GM21786 (cell line): Measurements from ENCODE around the gene SBSN.

Source experiments
- ATAC-seq: cut with Tn5 transposase; IDR thresholded peaks from one replicate; pipeline ENCODE4 v1.9.1; 2021; ENCODE audit not compliant: unreplicated experiment

Gene SBSN

DNA sequence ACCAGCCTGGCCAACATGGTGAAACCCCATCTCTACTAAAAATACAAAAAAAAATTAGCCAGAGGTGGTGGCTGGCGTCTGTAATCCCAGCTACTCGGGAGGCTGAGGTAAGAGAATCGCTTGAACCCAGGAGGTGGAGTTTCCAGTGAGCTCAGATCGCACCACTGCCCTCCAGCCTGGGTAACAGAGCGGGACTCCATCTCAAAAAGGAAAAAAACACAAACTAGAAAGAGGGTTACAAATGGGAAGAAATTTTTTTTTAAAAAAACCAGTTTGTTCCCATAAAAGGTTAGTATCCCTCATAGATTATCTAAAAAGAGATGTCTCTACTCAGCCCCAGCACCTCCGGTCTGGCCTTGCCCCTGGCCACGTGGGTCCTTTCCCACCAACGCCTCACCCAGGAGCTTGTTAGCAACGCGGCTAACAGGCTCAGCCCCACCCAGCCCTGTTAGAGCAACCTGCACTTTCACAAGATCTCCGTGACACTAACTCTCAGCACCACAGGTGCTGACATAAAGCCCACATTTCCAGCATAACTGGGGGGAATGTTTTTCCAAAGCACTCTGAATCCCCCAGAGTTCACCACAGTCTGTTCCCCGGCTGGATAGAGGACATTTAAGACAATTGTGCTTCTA lies 19.0 kb downstream of the SBSN start:
- no peak for ATAC-seq

DNA sequence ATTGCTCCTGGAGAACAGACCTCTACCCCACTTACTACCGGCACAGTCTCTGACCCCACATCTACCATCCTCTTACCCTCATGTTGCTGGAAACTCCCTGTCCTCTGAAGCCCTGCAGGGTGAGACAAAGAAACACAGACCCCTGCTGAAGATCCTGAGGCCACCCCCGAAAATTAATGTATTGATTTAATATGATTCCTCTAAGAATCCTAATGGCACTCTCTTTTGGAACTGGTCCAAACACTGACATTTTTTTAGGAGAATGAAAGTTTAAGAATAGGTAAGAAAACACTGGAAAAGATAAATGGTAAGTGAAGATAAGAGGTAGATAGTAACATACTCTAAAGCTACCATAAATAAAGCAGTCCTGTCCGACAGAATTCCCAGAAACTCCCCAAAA lies 20.0 kb downstream of the SBSN start:
- ATAC-seq = no peak

DNA sequence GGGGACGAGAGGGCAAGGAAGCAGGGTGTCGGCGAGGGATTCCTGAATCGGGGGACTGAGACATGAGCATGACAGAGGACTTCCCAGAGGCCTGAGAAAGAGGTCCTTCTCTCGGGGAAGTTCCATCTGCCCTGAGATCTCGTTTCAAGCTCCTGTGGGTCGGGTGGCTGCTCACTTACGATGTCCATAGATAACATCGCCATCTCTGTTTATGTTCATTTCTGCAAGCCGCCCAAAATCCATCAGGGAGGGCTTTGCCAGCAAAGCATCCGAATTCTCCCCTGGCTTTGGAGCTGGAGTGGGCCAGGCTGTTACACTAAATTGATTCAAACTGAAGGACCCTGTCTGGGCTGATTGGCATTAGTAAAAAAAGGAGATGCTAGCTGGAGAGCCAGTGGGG lies 20.6 kb downstream of the SBSN start:
- ATAC-seq = no peak

DNA sequence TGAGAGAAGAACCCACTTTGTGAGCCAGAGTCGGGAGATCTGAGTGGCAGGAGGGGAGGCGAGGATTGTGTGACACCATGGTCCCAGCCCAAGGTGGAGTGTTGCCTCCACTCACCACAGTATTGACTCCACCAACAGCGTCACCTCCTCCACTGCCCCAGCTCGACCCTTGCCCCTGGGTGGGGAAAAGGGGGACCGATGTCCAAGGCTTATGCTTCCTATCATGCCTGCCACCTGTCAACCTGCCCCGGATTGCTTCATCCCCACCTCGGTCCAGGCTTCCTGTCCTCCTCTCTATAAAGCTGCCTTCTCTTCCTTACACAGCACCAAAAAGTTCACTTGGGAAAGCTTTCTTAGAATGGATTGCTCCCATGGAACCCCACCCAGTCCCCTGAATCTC lies 22.1 kb downstream of the SBSN start:
- no peak for ATAC-seq

DNA sequence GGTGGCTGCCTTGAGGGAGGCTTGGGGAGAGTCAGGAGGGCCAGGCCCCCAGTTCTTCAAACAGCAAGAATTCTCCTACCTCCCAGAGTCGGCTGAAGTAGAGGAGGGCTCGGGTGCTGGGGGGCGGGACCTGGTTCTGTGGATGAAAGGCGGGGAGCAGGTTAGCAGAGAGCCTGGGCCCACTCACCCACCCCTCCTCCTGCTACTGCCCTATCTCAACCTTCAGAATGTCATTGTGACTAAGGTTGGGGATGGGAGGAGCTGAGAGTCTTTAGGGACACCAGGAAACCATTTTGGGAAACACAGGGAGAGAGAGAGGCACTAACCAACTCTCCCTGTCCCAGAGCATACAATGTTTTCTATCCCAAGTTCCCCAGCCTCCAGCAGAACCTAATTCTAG lies 25.4 kb downstream of the SBSN start:
- ATAC-seq = no peak

DNA sequence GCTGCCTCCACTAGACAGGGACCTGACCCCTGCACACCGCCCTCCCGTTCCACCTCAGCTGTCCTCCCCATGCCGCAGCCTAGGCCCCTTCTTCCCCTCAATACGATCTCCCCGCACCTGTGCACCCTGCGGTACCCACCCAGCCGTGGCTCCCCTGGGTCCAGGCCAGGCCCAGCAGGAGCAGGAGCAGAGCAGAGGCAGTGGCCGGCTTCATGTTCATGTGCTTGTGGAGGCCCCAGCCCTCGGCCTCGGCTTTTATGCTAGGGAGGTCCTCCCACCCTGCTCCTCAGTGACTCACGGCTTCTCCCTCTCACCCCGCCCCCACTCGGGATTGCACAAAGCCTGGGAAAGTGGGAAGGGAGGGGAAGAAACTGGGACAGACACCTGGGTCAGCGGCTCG lies 26.4 kb downstream of the SBSN start:
- no peak for ATAC-seq

DNA sequence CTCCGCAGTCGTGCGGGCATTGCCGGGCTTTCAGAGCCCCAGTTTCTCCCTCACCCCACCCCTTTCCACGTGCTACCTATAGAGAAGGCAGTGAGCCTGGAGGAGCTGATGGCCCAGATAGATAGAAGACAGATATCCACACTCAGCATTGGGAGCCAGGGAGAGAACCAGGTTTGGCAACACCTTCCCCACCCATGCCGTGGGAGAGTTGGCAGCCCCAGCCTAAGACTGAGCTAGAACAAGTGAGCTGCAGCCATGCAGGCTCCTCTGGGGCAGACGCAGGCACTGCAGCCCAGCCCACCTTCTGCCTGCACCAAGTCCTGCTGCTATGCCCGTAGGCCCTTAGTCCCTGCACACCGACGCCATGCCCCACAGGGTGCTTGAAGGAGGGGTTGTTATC lies 27.5 kb downstream of the SBSN start:
- no peak for ATAC-seq

DNA sequence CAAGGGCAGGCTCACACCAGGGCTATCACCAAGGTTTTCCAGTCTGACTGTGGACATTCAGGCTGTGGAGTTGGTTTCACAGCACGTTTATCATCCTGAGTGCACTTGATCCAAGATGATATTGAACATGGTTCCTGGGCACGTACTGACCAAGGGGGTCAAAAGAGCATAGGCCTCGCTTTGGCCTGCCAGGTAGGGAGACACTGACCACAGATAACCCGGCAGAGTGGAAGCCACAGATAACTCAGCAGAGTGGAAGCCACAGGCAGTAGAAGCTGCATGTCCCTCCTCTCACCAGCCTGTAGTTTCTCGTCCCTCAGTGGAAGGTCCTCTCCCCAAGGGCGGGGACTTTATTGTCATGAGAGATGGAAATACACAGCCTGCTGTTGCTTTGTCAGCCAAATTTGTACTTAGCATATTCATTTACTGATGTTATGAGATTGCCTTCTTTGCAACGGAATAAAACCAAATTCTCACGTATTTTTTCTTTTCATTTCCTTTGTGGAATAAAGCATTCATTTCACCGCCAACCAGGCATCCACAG lies 29.1 kb downstream of the SBSN start:
- ATAC-seq = no peak

DNA sequence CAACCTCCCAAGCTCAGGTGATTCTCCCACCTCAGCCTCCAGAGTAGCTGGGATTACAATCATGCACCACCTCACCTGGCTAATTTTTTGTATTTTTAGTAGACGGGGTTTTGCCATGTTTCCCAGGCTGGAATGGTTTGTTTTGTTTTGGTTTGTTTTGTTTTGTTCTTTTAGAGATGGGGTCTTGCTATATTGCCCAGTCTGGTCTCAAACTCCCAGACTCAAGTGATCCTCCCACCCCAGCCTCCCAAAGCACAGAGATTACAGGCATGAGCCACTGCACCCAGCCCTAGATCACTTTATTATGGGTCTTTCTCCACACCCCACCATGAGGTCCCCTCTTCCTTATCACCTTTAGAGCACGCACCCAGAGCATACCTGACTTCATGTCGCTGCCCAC lies 29.9 kb downstream of the SBSN start:
- no peak for ATAC-seq

DNA sequence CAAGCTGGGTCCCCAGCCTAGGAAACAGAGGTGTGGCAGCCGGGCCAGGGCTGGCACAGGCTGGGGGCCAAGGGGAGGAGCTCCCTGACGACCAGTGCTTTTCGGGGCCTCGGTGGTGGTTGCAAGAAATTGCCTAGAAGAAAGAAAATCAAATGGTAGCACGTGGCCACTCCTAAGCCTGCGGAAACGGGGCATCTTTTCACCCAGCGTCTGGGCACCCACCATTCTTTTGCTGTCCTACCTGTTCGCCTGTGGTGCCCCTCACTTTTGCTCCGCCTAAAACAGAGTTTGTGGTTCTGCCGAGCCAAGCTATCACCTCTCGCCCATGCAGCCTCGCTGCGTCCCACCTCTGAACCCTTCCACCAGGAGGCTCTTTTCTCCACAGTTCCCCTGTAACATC lies 30.7 kb downstream of the SBSN start:
- ATAC-seq = no peak

DNA sequence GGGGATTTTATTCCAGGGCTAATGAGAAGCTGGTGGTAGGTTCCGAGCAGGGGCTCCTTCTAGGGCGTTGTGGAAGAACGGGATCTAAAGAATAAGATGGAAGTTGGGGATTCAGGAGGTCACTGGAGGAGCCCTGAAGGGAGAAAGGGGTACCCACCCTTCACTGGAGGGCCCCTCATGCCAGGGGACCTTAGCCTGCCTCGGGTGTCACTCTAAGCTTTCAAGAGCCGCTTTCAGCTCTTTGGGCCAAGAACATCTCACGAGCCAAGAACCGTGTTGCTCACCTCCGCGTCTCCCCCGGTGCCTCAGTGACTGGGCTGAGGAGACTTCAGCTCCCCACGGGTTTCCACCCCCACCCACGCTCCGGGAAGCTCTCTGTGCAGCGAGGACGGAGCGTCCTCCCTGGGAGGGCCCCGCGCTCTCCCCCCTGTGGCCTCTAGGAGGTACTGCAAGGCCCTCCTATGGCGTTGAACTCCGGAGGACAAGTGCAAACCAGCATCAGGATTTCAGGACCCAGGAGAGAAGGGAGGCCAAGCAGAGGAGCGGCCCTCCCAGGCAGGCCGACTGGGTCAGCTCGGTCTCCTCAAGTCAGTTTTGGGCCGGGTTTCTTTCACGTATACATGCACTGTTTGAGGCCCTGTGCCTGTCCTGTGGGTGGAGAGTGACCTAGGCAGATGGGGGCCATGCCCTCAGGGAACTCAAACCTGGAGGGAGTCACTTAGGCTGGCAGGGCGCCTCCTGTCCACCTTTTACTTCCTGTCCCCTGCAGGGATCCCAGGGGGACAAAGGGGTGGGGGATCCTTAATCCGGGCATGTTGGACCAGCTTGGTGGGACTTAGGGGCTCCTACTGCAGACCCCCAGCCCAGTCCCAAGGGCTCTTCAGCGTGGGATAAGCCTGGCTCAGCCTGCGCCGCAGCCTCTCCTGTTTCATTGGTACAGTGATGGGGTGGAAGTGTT lies 32.7 kb downstream of the SBSN start:
- ATAC-seq = no peak

DNA sequence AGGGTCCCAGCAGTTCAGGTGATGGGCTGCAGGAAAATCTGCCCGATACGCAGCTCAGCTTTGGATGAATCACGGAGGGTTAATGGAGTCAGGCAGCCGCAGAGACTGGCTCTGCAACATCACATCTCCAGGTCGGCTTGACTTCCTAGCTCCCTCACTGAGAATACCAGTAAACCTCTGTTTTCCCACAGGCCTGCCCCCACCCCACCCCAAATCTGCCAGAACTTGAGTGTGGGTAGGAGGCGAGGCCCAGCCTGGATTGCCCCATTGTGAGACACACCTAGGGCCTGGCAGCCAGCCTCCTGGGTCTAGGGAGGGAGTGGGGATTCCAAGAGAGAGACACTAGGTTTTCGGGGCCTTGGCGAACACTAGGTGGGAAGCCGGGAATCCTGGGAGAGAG lies 34.1 kb downstream of the SBSN start:
- no peak for ATAC-seq

DNA sequence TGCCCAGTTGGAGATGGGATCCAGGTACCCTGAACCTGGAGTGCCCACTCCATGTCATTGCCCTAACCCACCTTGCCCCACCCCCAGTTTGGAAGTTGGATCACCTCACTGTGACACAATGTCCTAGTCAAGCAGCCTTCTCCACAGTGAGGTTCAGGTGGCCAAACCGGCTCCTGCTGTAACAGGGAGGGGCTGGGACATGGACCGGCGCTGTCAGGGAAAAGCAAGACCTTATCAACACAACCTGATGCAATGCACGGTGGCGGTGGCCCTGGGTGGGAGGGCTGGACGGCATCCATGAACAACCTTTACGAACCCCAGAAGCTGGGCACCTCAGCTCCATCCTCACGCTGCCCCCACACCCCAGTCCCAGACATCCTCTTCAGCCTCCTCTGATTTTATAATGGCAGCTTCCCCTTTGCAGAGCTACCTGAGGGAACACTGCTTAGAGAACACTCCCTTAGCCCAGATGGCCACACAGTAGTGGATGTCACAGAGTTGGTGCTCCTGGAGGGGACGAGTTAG lies 36.2 kb downstream of the SBSN start:
- no peak for ATAC-seq

DNA sequence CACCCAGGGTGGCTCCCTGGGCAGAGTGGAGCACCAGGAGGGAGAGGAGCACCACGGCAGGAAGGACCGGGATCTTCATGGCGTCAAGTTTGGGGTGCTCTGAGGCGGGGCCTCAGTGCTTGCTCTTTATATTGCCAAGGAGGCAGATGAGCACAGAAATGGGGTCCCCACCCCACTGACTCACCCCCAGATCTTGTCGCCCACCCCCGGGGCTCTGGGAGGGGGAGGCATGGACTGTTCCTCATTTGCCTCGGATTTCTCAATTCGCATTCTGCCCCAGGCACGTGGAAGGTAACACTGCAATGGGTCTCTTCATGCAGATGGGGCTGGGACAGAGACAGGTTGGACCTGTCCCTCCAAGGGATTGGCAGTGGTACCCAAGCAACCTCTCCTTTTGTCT lies 37.7 kb downstream of the SBSN start, which contains the start of gene KRTDAP:
TSS of gene KRTDAP (minus strand) at position 101 of the 400 bp plus-strand sequence. CDS start at position 79, 22 bp downstream.
- no peak for ATAC-seq

DNA sequence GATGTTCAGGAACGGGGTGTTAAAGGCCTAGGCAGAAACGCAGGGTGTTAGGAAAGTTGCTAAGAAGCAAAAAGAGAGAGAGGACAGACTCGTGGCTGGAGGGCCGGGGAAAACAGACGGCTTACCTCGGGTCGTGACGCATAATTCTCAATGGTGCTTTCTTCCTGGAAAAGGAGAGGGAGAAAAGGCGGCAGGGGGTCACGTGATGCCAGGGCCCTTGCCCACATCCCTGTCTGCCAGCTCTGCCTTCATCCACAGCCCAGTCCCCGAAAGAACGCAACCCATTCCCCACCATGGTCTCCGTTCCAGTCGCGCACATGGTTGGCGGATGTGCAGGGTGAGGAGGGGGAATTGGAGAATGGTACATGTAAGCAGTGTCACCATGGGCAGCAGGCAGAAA lies 39.4 kb downstream of the SBSN start:
- no peak for ATAC-seq

DNA sequence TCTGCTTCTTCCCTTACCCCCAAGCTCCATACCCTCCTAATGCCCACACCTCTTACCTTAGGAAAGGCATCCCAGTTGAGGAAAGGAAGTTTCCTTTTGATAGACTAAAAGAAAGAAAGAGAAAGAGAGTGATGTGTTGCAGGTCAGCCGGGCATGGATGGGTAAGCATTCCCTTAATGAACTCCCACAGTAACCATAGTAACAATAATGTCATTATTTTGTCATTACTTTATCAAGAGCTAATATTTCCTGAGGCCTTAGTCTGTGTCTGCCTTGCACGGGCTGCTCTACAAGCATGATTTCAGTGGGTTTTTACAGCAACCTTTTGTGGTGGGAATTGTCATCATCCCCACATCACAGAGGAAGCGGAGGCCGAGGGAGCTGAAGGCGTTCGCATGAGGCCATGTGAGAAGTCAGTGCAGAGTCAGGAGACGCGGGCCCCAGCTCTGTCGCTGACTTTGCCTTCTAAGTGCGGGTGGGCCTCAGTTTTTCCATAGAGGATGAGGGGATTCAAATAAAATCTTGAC lies 40.4 kb downstream of the SBSN start:
- no peak for ATAC-seq

DNA sequence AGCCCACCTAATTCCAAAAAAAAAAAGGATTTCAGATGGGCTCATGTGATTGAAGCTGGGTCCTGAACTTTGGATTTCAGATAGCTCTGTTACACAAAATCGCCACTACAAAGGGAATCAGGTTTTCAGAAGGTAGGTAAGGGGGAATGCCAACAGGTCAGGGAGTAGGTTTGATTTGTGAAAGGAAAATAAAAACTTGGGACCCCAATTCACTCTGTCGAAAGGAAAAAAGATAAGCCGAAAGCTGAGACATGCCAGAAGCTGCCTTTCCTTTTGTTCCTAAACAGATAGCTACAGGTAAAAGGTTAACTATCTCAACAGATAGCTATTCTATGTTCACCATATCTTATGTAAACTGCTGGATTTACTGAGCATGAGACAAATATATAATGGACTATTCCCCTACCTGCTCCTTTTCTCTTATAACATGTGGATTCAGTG lies 41.8 kb downstream of the SBSN start:
- no peak for ATAC-seq

DNA sequence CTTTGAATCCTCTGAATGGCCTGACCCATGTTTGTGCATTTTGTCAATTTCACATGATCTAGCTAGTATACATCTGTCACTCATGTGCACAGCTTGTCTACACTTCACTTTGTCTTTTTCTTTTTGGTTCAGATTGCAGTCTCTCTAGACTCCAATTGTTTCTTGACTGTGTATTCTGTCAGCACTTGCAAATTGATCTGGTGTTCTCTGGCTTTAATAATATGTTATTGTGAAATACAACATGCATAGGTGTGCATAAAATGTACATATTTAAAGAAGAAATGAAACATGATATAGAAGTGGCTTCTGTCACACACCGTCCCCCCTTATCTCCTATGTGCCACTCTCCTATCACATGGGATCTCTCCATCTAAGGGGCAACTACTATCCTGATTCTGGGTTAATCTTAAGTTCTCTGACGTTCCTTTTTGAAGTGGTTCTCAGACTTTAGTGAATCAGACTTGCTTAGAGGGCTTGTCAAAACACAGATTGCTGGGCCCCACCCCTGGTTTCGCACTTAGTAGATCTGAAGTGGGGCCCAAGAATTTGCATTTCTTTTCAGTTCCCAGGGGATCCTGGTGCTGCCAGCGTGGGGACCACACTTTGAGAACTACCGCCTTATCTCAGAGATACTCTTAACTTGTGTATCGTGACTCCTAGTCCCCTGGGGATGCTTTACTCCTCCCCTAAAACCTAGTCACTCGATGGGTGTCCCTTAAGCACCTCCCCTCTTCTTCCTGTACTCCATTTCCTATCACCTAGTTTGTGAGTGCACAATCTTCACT lies 43.7 kb downstream of the SBSN start:
- ATAC-seq = no peak

DNA sequence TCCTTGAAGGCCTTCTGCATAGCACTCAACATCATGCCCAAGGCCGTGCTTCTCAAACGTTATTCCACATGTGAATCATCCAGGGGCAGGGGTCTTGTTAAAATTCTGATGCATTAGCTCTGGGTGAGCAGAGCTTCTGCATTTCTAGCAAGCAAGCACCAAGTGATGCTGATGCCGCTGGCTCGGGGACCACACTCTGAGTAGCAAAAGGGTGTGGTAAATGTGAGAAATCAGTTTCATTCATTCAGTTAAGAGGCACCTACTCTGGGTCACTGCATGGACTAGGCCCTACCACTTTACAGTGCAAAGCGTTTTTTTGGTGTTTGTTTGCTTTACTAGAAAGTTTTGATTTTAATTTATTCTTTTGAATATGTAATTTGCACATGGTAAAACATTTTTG lies 45.0 kb downstream of the SBSN start:
- ATAC-seq = no peak

DNA sequence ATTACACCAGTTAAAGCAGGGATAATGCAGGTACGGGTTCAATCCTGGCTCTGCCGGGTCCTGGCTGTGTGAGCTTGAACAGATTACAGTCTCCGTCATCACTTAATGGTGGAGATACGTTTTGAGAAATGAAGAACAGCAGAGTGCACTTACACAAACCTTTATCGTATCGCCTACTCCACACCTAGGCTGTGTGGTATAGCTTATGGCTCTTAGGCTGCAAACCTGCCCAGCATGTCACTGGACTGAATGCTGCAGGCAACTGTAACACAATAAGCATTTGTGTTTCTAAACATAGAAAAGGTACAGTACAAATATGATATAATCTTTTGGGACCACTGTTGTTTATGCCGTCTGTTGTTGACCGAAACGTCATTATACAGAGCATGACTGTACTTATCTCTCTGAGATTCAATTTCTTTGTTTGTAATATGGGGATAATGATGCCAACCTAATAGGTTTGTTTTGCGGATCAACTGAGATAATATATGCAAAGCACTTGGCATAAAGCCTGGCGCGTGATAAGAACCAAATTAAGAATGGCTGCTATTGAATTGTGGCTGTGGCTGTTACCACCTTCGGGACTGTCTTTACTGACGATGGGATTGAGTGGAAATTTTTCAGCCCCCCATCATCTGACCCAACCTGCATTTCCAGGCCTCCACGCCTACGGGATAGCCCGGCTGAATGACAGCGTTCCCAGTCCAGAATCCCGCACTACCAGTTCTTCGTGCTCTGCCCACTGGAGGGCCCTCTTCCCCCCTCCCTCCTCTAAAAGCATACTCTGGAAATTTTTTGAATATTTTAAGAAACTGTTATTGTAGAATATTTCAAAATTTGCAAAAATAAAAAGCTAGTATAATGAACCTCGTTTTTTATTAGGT lies 49.1 kb downstream of the SBSN start:
- ATAC-seq = no peak
